HG03469 (cell line): Measurements from ENCODE around the gene CDHR4.
"Not testable (repeated sequence)": the region's sequence is repeated elsewhere in the genome, so short reads cannot be mapped to it uniquely, and the experiment has no call there.

ENCODE experiments used
- ATAC-seq: cut with Tn5 transposase; IDR thresholded peaks from one replicate; pipeline ENCODE4 v1.9.1; 2021; ENCODE audit warnings: mild to moderate bottlenecking, moderate library complexity, moderate number of reproducible peaks; ENCODE audit not compliant: unreplicated experiment

Gene CDHR4

DNA sequence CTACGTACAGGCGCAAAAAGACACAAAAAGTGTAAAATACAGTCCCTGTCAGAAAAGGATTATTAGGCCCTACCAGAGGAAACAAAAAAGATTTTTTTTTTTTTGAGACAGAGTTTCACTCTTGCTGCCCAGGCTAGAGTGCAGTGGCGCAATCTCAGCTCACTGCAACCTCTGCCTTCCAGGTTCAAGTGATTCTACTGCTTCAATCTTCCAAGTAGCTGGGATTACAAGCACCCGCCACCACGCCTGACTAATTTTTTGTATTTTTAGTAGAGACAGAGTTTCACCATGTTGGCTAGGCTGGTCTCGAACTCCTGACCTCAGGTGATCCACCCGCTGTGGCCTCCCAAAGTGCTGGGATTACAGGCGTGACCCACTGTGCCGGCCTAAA is 18.7 kb downstream of the CDHR4 start:
- ATAC-seq: not testable (repeated sequence)

DNA sequence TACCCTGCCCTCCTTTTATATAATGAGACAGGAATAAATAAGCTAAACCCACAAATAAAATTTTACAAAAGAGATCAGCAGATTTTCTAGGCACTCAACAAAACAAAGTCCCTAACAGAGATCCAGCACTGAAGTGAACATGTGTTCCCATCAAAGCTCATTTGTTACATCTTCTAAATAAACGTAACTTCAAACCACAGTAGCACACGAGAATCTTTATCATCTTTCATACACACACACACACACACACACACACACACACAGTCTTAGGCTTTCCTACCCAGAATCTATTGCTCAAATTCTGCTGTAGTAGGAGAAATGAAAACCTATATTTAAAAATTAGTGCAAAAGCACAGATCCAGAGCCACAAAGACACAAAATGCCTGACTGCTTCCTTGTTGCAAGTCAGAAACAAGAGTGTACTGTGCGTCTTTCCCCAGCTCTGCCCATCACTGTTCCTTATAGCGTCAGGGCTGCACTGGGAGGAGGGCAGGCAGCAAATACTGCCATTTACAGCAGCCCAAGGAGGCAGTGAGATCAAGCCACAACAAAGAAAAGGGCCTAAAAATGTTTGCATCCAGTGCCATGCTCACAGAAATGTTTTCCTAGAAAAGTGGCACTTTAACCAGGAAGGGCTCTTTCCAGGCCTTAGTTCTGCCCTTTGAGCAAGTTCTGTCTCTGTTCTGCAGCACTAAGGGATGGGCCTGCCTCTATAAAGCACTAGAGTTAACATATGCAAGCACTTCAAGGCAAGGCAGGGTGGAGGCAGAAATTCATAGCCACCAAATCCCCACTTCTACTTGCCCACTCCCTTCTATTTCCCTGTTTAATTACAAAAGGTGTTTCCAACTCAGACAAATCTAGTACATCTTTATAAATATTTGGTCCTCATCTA is 19.3 kb downstream of the CDHR4 start:
- no peak for ATAC-seq

GRCh38 chr3:49779358-49780079 is 20.2 kb downstream of the CDHR4 start:
- no peak for ATAC-seq

- ATAC-seq: not testable (repeated sequence)
Measured at GRCh38 chr3:49776101-49776500, 23.6 kb downstream of the CDHR4 start.

DNA sequence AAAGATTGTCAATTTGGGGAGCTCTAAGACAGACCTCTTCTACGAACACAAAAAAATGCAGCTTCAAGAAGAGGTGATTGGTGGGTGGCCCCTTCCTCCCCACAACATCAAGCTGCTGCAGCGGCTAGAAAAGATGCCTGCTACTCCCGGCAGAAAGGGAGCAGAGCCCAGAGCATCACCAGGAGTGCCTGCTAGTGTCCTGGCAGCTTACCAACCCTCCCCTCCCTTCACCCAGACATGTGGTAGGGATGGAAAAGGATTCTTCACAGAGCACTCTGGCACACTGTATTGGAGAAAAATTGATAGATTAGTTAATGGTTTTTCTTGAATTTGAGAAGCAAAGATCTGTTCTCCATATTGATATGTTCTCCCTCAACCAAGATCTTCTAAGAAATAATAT is 24.1 kb downstream of the CDHR4 start:
- ATAC-seq: no peak

- ATAC-seq: no peak
Measured at GRCh38 chr3:49772703-49773102, 27.0 kb downstream of the CDHR4 start.

- ATAC-seq: no peak
Measured at GRCh38 chr3:49771340-49771938, 28.2 kb downstream of the CDHR4 start.

- no peak for ATAC-seq
Measured at GRCh38 chr3:49769926-49770325, 29.7 kb downstream of the CDHR4 start.

DNA sequence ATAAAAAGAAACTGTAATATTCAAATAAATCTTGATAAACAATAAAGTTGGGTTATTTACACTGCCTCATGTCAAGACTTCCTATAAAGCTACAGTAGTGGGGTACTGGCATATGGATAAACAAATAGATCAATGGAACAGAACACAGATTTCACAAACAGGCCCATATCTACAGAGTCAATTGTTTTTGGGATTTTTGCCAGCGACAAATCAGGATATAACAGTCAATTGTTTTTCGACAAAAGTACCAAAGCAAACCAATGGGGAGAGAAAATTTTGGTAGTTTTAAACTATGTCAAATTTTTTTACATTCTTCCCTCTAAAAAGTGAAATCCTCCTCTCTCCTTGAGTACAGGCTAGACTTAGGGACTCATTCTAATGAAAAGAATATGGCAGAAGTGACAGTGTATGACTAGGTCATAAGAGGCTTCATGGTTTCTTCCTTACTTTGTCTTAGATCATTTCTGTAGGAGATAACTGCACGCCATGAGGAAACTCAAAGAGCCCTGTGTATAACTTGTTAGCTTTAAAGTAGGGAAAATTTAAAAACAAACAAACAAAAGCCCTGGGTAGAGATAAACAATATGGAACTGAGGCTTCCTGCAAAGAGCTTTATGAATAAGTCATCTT is 30.3 kb downstream of the CDHR4 start:
- ATAC-seq: no peak

- ATAC-seq: no peak
Measured at GRCh38 chr3:49763981-49764380, 35.7 kb downstream of the CDHR4 start.

- no peak for ATAC-seq
Measured at GRCh38 chr3:49761661-49762060, 38.0 kb downstream of the CDHR4 start.

DNA sequence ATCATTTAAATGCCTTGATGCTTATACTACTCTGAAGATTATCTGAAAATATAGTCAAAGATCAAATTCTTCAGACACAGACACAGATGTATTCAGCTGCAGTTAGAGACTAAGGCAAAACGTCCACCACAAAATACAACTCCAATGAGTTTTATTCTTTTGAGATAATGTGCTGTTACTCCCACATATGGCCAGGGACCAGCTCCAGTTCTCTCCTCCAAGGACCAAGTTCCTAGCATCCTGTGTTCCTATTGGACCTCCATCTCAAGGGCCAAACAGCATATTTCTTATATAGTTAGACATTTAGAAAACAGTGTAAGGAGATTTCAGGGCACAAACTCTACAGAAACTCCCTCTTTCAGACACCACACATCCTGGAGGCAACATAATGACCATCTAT is 40.4 kb downstream of the CDHR4 start:
- ATAC-seq: no peak

DNA sequence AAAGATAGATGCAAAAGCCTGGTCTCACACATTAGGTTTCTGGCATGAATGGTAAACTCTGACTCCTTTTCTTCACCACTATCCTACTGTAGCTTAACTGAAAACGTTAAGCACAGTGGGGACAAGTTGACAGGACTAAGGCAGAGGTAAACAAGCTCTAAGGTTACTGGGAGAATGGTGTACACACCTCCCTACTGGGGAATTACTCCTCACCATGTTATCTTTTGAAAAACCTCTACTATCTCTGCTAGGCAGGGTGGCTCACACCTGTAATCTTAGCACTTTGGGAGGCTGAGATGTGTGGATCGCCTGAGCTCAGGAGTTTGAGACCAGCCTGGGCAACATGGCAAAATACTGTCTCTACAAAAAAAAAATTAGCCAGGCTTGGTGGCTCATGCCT is 42.5 kb downstream of the CDHR4 start:
- ATAC-seq: no peak

DNA sequence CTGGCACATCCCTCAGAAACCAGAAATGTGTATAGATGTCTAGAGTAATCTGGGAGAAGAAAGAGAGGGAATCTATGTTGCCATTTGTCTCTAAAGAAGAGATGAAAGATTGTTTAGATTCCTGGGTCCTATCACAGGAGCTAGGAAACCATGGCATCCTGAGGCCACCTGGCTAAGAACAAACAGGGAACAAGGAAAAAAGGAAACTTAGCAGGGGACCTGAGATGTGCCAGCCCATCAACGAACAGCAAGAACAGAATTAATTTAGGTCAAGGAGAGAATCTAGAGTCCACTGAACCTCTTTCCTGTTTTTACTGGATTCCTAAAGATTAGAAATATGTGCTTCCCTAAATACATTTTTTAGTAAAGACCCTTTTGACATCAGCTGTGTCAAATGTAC is 43.6 kb downstream of the CDHR4 start:
- ATAC-seq: no peak

DNA sequence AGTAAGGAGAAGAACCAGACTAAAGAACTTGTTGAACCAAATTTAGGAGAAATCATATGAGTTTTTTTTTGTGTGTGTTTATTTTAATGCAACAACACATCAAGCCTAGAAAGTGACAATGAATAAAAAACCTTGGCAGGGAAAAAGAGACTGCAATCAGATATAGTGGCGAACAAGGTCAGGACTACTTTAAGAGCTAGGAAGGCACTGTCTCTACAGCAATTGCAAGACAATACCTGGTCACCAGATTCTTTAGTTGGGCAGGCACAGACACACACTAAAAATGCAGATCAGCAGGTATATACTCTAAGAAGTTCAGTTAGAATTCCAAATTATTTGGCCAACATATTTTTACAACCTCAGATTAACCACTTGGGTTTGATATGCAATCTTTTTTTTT is 45.1 kb downstream of the CDHR4 start:
- no peak for ATAC-seq

- ATAC-seq: no peak
Measured at GRCh38 chr3:49751501-49751900, 48.2 kb downstream of the CDHR4 start.

- no peak for ATAC-seq
Measured at GRCh38 chr3:49750056-49750455, 49.6 kb downstream of the CDHR4 start.

- not testable (repeated sequence) for ATAC-seq
Measured at GRCh38 chr3:49748874-49749273, 50.8 kb downstream of the CDHR4 start.

- ATAC-seq: no peak
Measured at GRCh38 chr3:49747792-49748480, 51.7 kb downstream of the CDHR4 start.

GRCh38 chr3:49745986-49746385 is 53.7 kb downstream of the CDHR4 start:
- ATAC-seq: no peak
